BLaER1 treated with 17β-estradiol and CSF1 and Interleukin-3, amounts not matched to agents 10 nM and 100 nM (cell line): ENCODE measurements around the gene NOL3.

Experiments used
- H3K27ac ChIP-seq, 11 experiments: shearing (Covaris generic); formaldehyde crosslinking; 2 replicates each; pipeline ENCODE4 v1.8.1; 2022
- H3K27me3 ChIP-seq, 11 experiments: shearing (Covaris generic); formaldehyde crosslinking; 2 replicates each; pipeline ENCODE4 v1.8.1; 2022
- H3K36me3 ChIP-seq, 11 experiments: shearing (Covaris generic); formaldehyde crosslinking; 2 replicates each; pipeline ENCODE4 v1.8.1; 2022
- H3K4me1 ChIP-seq, 10 experiments: shearing (Covaris generic); formaldehyde crosslinking; 2 replicates each; pipeline ENCODE4 v1.8.1; 2022
- H3K4me2 ChIP-seq, 11 experiments: shearing (Covaris generic); formaldehyde crosslinking; 2 replicates each; pipeline ENCODE4 v1.8.1; 2022
- H3K4me3 ChIP-seq, 10 experiments: shearing (Covaris generic); formaldehyde crosslinking; 2 replicates each; pipeline ENCODE4 v1.8.1; 2022
- H3K9ac ChIP-seq, 11 experiments: shearing (Covaris generic); formaldehyde crosslinking; 2 replicates each; pipeline ENCODE4 v1.8.1; 2022
- H3K9me3 ChIP-seq, 11 experiments: shearing (Covaris generic); formaldehyde crosslinking; replicated peaks in 1 of 11; 2 replicates each; pipeline ENCODE4 v1.8.1; 2022
- H4K20me1 ChIP-seq, 11 experiments: shearing (Covaris generic); formaldehyde crosslinking; 2 replicates each; pipeline ENCODE4 v1.8.1; 2022
- Cebpa-rat ChIP-seq, 11 experiments: shearing (Covaris generic); IDR thresholded peaks; 2 replicates each; pipeline ENCODE4 v1.8.1; 2022

Gene NOL3

GRCh38 chr16:67173323-67173722 lies 3.0 kb downstream of the NOL3 start:
- Histone ChIP-seq H3K4me1 (peaks cover 66 to 89% (median 80%) of the 10 kb centered on the region in 10 experiments), H3K9me3 (no peaks in the 10 kb centered on the region), H3K27ac (peak overlapping the region in 9 of 11 experiments; percentile 45 to 73 (median 67); a peak in 16 of 22 replicates)

DNA sequence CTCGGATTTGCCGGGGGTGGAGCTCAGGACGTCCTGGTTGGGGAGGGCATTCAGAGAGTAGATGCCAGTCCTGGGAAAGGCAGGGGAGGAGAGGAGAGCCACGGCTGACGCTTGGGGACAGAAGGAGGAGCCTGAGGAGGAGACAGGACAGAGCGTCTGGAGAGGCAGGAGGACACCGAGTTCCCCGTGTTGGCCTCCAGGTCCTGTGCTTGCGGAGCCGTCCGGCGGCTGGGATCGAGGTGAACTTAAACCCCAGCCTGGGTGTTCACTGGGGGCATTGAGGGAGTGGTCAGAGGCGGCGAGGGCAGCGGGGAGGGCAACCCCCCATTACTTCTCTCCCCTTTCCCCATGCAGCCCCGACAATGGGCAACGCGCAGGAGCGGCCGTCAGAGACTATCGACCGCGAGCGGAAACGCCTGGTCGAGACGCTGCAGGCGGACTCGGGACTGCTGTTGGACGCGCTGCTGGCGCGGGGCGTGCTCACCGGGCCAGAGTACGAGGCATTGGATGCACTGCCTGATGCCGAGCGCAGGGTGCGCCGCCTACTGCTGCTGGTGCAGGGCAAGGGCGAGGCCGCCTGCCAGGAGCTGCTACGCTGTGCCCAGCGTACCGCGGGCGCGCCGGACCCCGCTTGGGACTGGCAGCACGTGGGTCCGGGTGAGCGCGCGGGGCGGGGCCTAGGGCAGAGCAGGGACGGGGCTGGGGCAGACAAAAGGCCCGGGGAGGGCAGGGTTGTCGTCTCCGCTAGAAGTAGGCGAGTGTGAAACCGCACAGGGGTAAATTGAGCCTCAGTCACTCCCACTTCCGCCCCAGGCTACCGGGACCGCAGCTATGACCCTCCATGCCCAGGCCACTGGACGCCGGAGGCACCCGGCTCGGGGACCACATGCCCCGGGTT lies 3.7 kb downstream of the NOL3 start:
- peak overlapping the region; percentile 18 to 73 (median 65); a peak in 21 of 22 replicates for H3K27ac ChIP-seq
- peak overlapping the region; percentile 87 to 100 (median 95) for H3K4me2 ChIP-seq
- peaks cover 63 to 91% (median 80%) of the 10 kb centered on the region in 10 experiments for H3K4me1 ChIP-seq
- peaks cover 4 to 47% (median 45%) of the 10 kb centered on the region in 11 experiments; a peak in 21 of 22 replicates for H4K20me1 ChIP-seq
- H3K27me3 ChIP-seq = peaks cover 14 to 26% (median 21%) of the 10 kb centered on the region in 11 experiments; a peak in 20 of 22 replicates
- H3K4me3 ChIP-seq = peak overlapping the region; percentile 44 to 69 (median 58)
- TF ChIP-seq Cebpa-rat (IDR thresholded peaks at IDR 0.05) = no peak
- peak overlapping the region; percentile 57 to 79 (median 67) for H3K9ac ChIP-seq
- H3K36me3 ChIP-seq = peaks cover 0 to 30% (median 6%) of the 10 kb centered on the region in 11 experiments; a peak in 10 of 22 replicates
- H3K9me3 ChIP-seq = no peaks in the 10 kb centered on the region

More at GRCh38 chr16:67173323-67173722, 3.0 kb downstream of the NOL3 start:
- H3K9ac ChIP-seq = peak overlapping the region; percentile 57 to 79 (median 67); a peak in 20 of 22 replicates
- H3K36me3 ChIP-seq = peaks cover 0 to 30% (median 6%) of the 10 kb centered on the region in 11 experiments; a peak in 10 of 22 replicates
- TF ChIP-seq Cebpa-rat (IDR thresholded peaks at IDR 0.05) = no peak
- peak overlapping the region; percentile 44 to 69 (median 58) for H3K4me3 ChIP-seq
- peaks cover 0 to 41% (median 37%) of the 10 kb centered on the region in 11 experiments; a peak in 21 of 22 replicates for H4K20me1 ChIP-seq
- peak overlapping the region; percentile 87 to 100 (median 95) for H3K4me2 ChIP-seq
- peaks cover 9 to 26% (median 21%) of the 10 kb centered on the region in 11 experiments; a peak in 21 of 22 replicates for H3K27me3 ChIP-seq

- peak overlapping the region; percentile 18 to 73 (median 65); a peak in 20 of 22 replicates for H3K27ac ChIP-seq
- no peaks in the 10 kb centered on the region for H3K9me3 ChIP-seq
- peak overlapping the region; percentile 44 to 69 (median 58) for H3K4me3 ChIP-seq
- H3K36me3 ChIP-seq = peaks cover 0 to 30% (median 6%) of the 10 kb centered on the region in 11 experiments; a peak in 10 of 22 replicates
- peaks cover 62 to 90% (median 77%) of the 10 kb centered on the region in 10 experiments for H3K4me1 ChIP-seq
- peak overlapping the region; percentile 57 to 79 (median 67) for H3K9ac ChIP-seq
- TF ChIP-seq Cebpa-rat (IDR thresholded peaks at IDR 0.05) = no peak
- H3K27me3 ChIP-seq = peaks cover 14 to 28% (median 21%) of the 10 kb centered on the region in 11 experiments; a peak in 20 of 22 replicates
- H4K20me1 ChIP-seq = peaks cover 11 to 54% (median 51%) of the 10 kb centered on the region in 11 experiments; a peak in 21 of 22 replicates
- peak overlapping the region; percentile 87 to 100 (median 95) for H3K4me2 ChIP-seq
These were observed 4.4 kb downstream of the NOL3 start for GRCh38 chr16:67174706-67175231.

GRCh38 chr16:67176662-67177061 lies 6.3 kb downstream of the NOL3 start:
- H3K4me2 ChIP-seq = 0 out of 22 replicates have a peak overlapping the region, but pooled peaks of 3 of the 11 experiments have one; percentile 15 to 95 (median 92)
- H3K27ac ChIP-seq = no peak overlapping the region
- peaks cover 14 to 28% (median 21%) of the 10 kb centered on the region in 11 experiments; a peak in 20 of 22 replicates for H3K27me3 ChIP-seq
- peaks cover 0 to 30% (median 9%) of the 10 kb centered on the region in 11 experiments; a peak in 10 of 22 replicates for H3K36me3 ChIP-seq
- peaks cover 62 to 93% (median 79%) of the 10 kb centered on the region in 10 experiments for H3K4me1 ChIP-seq
- no peak overlapping the region; a peak in 1 of 22 replicates for H3K9ac ChIP-seq
- peaks cover 22 to 73% (median 70%) of the 10 kb centered on the region in 11 experiments; a peak in 21 of 22 replicates for H4K20me1 ChIP-seq
- no peak overlapping the region for H3K4me3 ChIP-seq
- no peaks in the 10 kb centered on the region for H3K9me3 ChIP-seq
- no peak for TF ChIP-seq Cebpa-rat (IDR thresholded peaks at IDR 0.05)

DNA sequence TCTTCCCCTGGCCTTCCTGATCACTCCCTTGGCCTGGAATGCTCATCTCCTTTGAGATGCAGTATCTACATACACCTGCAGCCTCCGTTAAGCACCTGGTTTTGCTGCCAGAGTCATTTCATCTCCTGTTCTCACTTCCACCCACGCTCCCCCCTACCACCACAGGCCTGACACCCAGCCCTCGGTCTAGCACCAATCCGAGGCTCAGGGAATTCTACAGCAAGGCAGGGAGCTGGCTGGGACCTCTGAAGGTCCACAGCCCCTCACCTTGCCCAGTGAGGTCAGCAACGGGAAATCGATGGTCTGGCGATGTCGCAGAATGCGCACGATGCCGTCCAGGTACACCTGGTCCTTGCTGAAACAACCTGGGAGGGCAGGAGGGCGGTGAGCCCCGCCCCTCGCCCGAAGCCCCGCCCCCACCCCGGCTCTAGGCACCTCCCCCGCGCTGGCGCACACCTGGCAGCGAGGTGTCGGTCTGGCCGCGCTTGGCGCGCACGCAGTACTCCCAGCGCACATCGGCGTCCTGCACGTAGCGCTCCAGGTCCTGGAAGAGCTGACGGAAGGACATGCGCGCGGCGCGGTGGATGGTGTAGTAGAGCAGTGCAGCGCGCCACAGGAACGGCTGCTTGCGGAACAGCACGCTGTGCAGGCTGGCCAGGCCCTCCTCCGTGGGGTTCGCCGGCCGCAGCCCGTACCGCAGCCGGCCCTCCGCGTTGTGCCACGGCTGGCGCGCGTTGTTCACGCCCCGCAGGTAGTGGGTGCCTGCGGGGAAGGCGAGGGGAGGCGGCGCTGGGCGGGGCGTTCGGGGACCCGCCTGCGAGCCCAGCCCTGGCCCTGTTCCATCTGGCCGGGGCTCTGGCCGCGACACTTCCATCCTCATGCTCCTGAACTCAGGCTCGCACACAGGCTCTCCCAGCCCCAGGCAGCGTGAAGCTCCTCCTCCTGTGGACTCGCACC lies 7.7 kb downstream of the NOL3 start:
- peak overlapping the region; percentile 75 to 88 (median 81) for H3K4me2 ChIP-seq
- peaks cover 0 to 30% (median 9%) of the 10 kb centered on the region in 11 experiments; a peak in 10 of 22 replicates for H3K36me3 ChIP-seq
- H3K27ac ChIP-seq = no peak overlapping the region
- H3K4me1 ChIP-seq = peaks cover 66 to 93% (median 79%) of the 10 kb centered on the region in 10 experiments
- peak overlapping the region in 7 of 10 experiments; percentile 1 to 52 (median 29); a peak in 6 of 20 replicates for H3K4me3 ChIP-seq
- no peak for TF ChIP-seq Cebpa-rat (IDR thresholded peaks at IDR 0.05)
- no peaks in the 10 kb centered on the region for H3K9me3 ChIP-seq
- peak overlapping the region in 3 of 11 experiments; percentile 19 to 48 (median 33); a peak in 2 of 22 replicates for H3K9ac ChIP-seq
- peaks cover 22 to 87% (median 71%) of the 10 kb centered on the region in 11 experiments; a peak in 21 of 22 replicates for H4K20me1 ChIP-seq
- H3K27me3 ChIP-seq = peaks cover 14 to 28% (median 21%) of the 10 kb centered on the region in 11 experiments; a peak in 20 of 22 replicates

GRCh38 chr16:67179421-67180080 lies 9.2 kb downstream of the NOL3 start:
- peaks cover 0 to 30% (median 9%) of the 10 kb centered on the region in 11 experiments; a peak in 10 of 22 replicates for H3K36me3 ChIP-seq
- H3K27me3 ChIP-seq = peaks cover 16 to 33% (median 25%) of the 10 kb centered on the region in 11 experiments
- H3K27ac ChIP-seq = no peak overlapping the region
- H3K4me3 ChIP-seq = no peak overlapping the region
- H3K4me2 ChIP-seq = peak overlapping the region in 6 of 11 experiments; percentile 2 to 97 (median 90); a peak in 7 of 22 replicates
- H3K9me3 ChIP-seq = no peaks in the 10 kb centered on the region
- peaks cover 22 to 91% (median 74%) of the 10 kb centered on the region in 11 experiments; a peak in 21 of 22 replicates for H4K20me1 ChIP-seq
- no peak for TF ChIP-seq Cebpa-rat (IDR thresholded peaks at IDR 0.05)
- no peak overlapping the region for H3K9ac ChIP-seq
- H3K4me1 ChIP-seq = peaks cover 55 to 84% (median 70%) of the 10 kb centered on the region in 10 experiments

DNA sequence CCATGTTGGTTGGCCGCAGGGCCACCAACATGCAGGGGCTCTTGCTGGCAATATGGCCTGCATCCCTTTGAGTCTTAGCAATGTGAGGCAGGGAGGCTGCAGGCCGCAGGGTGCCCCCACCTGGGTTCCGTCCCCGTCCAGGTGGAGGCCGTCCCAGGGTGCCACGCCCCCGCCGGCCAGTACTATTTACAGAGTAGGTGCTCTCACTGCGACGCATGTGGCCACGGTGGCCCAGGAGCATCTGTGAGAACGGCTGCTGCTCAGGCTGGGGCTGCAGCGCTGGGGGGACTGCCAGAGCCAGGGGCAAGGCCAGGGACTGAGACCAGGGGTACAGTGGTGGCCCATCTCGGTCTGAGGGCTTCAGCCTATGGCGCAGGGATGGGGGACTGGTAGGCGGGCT lies 9.8 kb downstream of the NOL3 start:
- no peaks in the 10 kb centered on the region for H3K9me3 ChIP-seq
- H3K4me1 ChIP-seq = peaks cover 55 to 84% (median 70%) of the 10 kb centered on the region in 10 experiments
- H3K36me3 ChIP-seq = peaks cover 0 to 26% (median 9%) of the 10 kb centered on the region in 11 experiments; a peak in 10 of 22 replicates
- no peak for TF ChIP-seq Cebpa-rat (IDR thresholded peaks at IDR 0.05)
- H3K27ac ChIP-seq = no peak overlapping the region
- H3K4me3 ChIP-seq = no peak overlapping the region
- peaks cover 22 to 39% (median 31%) of the 10 kb centered on the region in 11 experiments for H3K27me3 ChIP-seq
- H3K4me2 ChIP-seq = peak overlapping the region in 10 of 11 experiments; percentile 2 to 100 (median 96); a peak in 16 of 22 replicates
- H4K20me1 ChIP-seq = peaks cover 22 to 91% (median 74%) of the 10 kb centered on the region in 11 experiments; a peak in 21 of 22 replicates
- H3K9ac ChIP-seq = peak overlapping the region in 4 of 11 experiments; percentile 13 to 92 (median 35); a peak in 1 of 22 replicates
